Astrocyte of the hippocampus (primary cell): ENCODE results near the gene MYH15.

Experiments
- DNase-seq: peaks from one replicate; pipeline ENCODE4 v3.0.0; 2011; ENCODE audit warnings: low read depth, low spot score

MYH15 gene

DNA sequence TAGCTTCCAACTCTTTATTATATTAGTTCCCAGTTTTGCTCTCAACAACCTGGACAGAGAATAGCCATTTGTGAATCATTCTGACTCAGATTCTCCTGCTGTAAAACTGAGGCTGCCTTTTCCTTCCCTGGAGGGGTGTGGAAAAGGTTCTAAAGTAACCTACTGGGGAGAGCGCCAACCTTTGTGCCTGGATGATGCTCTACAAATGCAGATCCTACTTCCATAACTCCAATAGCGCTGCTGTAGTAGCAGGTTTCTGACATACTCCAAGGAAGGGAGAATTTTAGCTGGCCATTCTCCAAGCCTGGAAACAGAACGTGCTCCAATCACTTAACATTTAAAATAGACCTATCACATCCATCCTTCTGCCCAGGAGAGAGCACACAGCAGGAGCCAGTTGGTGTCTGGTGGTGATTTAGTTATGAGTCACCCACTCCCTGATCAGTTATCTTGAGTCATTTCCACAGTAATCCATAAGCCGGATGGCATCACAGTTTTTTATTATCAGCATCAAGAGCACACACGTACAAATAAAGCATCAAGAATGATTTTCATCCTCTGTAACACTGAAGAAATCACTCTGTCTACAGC is 38.3 kb downstream of the MYH15 start:
- peak; percentile 71 for DNase-seq

DNA sequence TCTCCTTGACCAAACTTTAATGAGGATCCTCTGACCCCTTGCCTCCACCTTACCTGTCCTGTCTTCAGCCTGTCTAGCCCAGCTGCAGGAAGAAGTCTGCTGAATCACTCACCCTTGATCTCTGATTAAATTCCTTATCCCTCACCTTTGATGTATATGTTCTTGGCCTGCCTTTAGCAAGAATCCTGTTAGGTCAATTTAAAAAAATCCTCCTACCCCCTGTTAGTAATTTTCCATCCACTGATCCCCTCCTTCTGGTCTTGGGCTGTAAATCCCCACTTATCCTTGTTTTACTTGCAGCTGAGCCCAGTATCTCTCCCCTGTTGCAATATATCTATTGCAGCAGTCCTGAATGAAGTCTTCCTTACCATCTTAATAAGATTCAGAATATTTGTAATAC is 39.0 kb downstream of the MYH15 start:
- DNase-seq = no peak

DNA sequence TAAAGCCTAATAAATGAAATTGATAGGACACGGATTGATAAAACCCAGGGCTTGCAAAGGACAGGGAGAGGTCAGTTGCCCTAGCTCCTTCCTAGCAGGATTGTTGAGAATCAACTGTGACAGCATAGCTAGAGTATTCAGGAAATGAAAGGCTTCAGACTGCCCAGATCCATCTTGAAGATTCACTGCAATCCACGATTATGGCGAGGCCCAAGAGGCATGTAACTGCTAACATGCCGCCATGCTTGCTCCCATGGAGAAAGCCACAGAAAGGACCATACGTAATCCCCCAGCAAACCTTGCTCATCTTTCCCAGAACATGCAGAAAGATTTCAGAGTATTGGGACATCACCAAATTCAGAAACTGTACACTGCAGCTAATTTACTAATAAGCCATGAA is 41.3 kb downstream of the MYH15 start:
- no peak for DNase-seq

DNA sequence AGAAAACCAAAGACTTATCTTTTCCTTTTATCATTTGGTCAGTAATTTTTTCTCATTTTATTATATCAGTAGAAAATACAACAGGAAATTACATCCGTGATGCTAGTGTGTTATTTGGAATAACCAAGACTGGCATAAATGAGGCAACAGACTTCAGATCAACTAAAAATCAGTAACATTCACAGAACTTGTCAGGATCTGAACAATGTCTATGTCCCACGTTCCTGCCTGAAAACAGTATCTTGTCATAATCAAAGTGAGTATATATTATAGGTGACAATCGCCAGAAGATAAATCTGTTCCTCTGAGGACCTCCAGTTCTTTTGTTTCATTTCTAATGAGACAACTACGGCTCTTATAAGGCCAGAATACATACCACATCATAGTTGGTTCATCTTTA is 41.8 kb downstream of the MYH15 start:
- DNase-seq = no peak

DNA sequence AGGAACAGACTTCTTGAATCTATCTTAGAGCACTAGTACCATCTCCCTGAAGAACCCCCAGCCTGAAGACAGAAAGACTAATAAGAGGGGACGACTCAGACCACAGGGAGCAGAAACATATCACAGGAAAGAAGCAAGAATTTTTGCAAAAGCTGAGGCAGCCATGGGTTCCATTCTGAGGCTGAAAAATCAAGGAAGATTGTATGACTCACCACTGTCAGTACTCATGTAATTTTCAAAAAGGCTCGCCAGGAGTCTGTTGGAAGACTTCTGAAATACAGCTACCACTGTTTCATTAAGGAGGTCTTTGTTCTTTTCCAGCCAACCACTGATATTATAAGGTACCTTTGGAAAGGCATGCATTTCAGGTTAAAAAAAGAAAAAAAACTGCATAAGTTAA is 47.5 kb downstream of the MYH15 start:
- peak; percentile 46 for DNase-seq

DNA sequence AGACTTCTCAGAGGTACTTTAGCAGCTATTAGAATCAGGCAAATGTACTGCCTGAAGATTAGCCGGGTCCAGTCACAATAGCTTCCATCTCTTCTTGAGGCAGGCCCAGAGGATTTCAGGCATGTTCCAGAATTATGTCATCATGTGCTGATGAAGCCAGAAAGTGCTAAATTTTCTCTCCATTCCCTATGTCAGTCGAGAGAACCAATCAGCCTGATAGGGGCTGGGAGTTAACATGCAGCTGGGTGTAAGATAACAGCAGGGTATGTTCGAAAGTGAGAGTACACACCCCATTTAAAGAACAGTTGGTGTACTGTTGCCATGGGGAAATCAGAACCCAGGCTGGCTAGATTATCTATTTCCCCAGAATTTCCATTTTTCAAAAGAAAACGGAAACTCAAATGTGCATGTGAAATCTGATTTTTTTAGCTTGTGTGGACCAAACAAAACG is 48.7 kb downstream of the MYH15 start:
- DNase-seq = no peak

DNA sequence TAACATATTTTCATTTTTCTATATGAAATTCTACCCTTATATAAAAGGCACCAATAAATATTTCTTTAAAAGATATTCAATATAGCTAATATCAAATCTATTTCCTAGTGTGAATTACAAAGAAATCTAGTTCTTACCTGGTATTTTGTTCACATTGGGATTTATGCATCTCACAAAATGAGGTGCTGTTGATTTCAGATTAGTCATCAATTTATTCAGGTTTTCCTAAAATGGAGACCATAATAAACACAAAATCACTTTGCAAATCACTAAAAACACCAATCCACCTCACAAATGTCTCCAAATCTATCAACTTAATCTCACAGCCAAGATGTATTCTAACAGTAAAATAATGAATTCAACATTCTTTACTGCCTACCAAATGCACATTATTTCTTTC is 51.2 kb downstream of the MYH15 start:
- DNase-seq = no peak

DNA sequence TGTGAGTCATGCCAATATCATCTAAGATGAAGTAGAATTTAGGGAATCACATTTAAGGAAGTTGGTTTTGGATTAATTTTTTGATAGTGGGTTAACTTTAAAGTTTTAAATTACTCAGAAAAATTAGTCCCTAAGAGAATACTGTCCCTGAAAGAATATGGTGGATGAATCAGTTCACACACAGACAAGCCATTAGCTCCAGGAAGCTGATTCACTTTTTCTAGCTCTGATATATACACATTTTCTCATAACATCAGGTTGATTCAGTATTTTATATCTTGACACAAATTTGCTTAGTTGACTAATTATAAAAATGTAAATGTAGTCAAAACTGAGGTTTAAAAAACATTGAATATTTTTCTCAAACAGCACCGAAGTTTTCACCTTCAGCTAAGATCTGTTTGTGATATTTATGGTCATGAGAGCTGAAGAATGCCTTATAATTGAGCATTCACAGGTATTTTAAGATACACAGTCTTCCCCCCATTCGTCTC is 55.1 kb downstream of the MYH15 start:
- DNase-seq = no peak

DNA sequence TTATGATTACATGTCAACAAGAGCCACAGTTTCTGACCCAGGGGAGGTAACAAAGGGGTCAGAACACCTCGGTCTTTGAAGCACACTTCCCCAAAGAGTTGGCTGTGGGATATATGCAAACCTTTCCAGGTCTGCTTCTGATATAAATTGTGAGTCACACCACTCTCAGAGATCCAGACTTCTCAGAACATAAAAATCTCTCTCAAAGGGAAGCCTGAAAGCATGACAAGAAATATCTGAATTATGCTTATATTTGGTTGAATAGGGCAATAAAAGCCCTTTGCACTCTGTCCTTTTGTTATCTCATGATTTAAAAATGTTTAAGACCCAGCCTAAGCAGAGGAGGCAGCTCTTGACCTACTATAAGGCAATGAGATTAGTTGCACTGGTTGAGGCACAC is 56.8 kb downstream of the MYH15 start:
- DNase-seq = peak; percentile 20

DNA sequence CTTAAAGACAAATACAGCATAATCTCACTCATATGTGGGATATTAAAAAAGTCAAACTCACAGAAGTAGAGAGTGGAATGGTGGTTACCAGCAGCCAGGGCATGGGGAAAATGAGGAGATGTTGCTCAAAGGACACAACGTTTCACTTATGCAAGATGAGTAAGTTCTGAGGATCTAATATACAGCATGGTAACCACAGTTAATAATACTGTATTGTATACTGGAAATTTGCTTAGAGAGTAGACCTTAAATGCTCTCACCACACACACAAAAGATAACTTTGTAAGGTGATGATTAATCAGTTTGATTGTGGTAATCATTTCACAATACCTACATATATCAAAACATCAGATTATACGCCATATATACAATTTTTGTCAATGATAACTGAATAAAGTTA is 60.0 kb downstream of the MYH15 start:
- DNase-seq = no peak

DNA sequence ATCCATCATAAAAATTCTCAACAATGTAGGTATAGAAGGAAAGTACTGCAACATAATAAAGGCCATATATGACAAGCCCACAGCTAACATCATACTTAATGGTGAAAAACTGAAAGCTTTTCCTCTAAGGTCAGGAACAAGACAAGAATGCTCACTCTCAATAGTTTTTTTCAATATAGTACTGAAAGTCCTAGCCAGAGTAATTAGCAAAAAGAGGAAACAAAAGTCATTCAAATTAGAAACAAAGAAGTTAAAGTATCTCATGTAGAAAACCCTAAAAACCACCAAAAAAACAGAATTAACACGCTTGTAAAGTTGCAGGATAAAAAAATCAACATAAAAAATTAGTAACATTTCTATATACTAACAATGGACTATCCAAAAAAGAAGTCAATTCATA is 61.8 kb downstream of the MYH15 start:
- DNase-seq = no peak

DNA sequence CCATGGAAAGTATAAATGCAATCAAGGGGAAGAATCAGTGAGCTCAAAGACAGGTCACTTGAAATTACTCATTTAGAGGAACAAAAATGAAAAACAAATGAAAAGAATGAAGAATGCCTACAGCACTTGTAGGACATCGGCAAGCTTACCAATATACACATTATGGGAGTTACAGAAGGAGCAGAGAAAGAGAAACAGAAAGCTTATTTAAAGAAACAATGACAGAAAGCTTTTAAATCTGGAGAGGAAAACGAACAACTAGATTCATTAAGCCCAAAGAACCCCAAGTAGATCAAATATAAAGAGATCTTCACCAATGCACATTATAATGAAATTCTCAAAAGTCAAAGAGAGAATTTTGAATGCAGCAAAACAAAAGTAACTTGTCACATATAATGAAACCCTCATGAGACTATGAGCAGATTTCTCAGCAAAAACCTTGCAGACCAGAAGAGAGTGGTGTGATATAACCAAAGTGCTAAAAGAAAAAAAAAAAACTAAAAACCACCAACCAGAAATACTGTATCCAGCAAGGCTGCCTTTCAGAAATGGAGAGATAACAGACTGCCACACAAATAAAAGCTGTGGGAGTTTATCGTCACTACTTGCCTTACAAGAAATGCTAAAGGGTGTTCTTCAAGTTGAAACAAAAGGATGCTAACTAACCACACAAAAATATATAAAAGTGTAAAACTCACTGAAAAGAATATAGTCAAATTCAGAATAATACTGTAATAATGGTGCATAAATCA is 63.1 kb downstream of the MYH15 start:
- DNase-seq = no peak

DNA sequence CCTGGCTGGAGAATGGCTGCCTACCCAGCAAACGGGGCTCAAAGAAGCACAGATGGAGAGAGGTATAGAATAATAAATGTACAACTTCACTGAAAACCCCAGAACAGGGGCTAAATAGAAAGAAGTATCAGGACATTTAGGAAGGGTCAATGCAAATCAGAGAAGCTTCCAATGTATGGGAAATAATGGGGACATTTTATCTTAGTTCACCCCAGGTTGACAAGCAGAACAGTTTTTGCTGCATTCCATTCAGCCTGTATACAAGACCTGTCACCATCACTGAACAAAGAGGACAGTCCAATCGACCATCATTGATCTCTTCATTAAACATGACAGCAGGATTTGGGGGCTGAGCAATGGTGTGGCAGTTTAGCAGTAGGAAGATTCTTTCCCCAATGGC is 68.1 kb downstream of the MYH15 start:
- no peak for DNase-seq

DNA sequence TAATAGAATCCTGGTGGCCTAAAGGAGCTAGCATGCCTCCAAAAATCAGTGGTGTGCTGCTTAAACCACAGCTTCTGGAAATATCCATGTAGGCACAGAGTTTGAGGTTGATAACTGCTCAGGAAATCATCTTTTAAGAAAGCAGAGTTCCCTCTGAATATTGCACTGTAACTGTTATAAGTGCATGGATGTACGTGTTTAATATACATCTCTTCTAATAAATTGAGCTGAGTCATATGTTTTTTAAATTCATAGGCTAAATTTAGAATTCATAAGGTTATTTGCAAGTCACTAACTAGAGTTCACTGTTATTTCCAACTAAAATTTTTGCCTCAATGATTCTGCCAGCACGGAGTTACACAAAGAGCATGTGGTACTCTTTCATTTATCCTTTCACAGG is 68.9 kb downstream of the MYH15 start:
- DNase-seq = no peak

DNA sequence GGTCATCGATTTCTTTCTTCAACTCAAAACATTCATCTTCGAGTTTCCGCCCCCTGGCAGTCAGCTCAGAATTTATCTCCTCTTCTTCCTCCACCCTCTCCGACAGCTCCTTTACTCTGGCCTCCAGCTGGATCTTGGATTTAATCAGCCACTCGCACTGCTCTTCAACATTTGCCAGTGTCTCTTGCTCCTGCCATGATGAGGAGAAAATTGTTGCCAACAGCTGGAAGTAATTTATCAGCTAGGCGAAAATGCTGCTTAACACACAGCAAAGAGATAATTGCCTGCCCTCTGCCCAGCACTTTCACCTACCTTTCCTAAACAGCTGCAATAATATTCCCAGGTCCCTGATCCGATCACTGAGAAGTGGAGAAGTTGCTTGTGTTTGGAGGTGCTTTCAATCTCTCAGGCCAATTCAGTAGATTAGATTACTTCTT is 69.3 kb downstream of the MYH15 start:
- DNase-seq = no peak

DNA sequence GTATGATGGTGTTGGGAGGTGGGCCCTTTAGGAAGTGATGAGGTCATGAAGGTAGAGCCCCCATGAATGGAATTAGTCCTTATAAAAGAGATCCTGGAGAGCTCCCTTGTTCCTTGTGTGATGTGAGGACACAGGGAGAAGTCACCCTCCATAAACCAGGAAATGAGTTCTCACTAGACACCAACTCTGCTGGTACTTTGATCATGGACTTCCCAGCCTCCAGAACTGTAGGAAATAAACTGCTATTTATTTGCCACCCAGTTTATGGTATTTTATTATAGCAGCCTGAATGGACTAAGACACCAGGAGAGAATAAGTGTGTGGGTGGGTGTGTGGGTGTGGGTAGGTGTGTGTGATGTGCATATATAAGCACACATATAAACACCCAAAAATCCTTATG is 71.9 kb downstream of the MYH15 start:
- DNase-seq = no peak

DNA sequence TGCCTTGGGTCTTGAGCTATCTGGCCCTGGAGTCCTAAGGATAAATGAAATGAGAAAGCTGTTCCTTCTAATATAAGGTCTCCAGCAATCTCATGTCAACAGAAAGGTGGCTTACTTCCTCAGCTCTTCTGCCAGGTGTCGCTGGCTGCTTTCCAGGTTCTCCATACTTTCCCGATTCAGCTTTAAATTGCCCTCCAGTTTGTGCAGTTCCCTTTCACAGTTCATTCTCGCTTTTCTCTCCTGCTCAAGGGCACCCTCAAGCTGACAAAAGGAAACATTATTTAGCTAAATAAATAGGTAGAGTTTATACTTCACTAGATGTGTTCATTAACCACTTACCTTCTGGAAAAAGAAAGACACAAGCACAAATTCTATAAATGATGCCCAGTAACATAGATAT is 73.0 kb downstream of the MYH15 start:
- no peak for DNase-seq

DNA sequence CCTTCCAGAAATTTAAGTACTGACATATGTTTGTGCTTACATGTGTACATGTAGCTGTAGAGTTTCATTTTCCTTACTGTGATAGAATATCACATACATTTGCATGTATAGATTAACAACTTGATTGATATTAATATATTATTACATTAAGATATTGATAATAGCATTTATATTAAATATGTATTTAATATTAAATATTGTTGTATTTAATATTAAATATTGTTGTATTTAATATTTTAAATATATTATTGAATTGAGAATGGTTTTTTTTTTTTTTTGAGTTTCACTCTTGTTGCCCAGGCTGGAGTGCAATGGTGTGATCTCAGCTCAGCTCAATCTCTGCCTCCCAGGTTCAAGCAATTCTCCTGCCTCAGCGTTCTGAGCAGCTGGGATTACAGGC is 76.5 kb downstream of the MYH15 start:
- no peak for DNase-seq

DNA sequence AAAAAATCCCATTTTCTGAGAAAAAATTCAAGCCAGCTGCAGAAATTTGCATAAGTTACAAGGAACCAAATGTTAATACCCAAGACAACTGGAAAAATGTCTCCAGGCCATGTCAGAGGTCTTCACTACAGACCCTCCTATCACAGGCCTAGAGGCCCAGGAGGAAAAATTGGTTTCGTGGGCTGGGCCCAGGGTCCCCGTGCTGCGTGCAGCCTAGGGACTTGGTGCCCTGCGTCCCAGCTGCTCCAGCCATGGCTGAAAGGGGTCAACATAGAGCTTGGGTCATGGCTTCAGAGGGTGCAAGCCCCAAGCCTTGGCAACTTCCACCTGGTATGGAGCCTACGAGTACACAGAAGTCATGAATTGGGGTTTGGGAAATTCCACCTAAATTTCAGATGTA is 78.0 kb downstream of the MYH15 start:
- DNase-seq = no peak

DNA sequence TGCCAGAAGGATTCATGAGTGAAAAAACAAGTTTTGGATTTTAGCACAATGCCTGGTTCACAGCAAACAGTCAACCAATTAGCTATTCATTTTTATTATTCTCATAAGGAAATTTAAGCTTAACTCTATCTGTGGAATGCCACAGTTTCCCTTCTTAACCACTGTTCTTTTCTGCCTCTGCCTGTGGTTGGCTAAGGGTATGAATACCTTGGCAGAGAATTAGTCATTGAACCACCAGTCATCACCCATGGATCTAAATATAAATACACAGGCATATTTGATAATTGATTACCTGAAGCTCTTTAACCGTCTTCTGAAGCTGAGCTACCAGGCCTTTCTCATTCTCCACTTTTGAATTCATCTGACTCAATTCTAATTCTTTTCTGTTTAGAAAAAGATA is 79.9 kb downstream of the MYH15 start:
- peak; percentile 59 for DNase-seq

DNA sequence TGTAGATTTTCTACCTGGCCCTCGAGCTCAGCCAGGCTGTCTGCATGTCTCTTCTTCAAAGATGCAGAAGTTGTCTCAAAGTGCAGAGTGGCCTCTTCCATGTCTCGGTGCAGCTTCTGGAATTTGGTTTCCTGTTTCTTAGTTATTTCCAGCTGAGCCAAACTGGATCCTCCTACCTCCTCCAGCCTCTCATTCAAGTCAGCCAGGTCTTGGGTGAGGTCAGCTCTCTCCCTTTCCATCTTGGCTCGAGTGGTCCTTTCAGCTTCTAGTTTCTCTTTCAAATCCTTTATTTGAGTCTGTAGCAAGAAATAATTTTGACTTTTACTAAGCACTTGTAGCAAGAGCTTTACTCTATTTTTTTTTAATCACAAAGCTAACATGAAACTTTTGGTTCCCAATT is 81.8 kb downstream of the MYH15 start:
- no peak for DNase-seq

DNA sequence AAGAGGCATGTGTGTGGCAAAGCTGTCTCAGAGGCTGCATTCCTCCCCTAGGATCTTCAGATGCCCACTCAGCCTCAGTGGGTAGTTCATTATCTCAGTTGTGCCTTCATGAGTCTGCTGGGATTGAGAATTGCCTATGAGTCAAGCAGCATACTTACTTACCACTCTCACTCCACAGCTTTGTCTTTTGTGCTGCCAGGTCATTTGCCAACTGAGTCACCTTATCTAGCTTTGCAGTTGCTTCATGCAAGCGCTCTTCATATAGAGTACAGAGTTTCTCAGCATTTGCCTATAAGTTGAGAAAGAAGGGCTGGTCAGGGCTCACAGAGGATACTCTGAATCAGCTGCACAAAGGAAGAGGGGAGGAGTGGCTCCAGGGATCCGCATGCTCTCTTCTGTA is 89.5 kb downstream of the MYH15 start:
- DNase-seq = peak; percentile 69

DNA sequence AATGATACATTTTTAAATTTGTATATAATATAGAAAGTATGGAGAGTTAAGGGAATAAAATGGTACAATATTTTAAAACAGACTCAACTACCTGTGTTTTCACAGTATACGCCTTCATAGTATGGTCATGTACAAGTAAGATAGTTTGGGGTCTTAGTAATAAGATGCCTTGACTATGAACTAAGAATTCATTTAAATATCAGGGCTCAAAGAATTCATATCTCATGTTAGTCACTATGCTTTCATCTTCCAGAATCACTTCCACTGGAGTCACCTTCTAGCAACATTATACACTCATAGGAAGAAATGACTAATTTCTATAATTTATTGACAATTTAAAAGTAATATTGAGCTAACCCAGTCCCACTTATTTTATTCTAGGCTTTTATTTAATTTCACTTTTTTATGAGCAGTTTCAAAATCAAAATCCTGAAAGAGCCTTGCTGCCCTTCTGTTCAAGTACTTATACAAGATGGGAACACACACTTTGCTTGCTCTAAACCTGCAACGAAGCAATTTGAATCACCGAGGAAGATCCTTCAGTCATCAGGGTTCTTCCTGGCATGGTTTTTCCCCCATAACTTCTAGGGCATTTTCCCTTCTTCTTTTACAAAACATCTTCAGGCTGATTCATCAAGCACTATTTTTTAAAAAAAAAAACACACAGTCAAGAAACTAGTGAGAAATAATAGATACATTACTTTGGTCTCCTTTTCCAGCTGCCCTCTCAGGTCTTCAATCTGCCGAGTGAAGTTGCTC is 94.1 kb downstream of the MYH15 start:
- DNase-seq = no peak
